ENCODE data around the gene ITGA6.
"Not testable (repeated sequence)": the region's sequence is repeated elsewhere in the genome, so short reads cannot be mapped to it uniquely, and the experiment has no call there.

ITGA6 gene

GRCh38 chr2:172549802-172550201 is 122.4 kb downstream of the ITGA6 start:
- DNase-seq (ENCODE audit: low read depth); H3K4me3 ChIP-seq (ENCODE audit: low read depth, low read length): not testable (repeated sequence)

GRCh38 chr2:172550419-172550818 is 123.0 kb downstream of the ITGA6 start:
- DNase-seq (ENCODE audit: low read depth) = no peak
- no peak overlapping the region for H3K4me3 ChIP-seq (ENCODE audit: low read depth, low read length)

DNA sequence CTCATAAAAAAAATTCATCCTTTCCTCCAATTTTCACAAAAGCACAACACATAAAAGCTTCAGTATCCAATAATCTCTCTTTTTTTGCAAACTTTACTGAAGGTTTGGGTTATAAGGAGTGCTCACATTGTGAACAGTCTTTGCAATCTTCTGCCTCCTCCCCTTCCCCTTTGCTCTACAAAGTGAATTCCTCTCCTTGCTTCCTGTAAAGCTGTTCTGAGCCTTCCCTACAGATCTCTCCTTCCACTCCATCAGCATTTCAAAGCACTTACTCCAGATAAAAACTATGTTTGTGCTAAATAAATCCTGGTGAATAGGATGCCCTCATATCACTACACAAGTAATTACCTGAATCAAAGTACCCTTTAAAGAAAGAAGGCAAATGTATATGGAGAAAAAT is 123.9 kb downstream of the ITGA6 start:
- H3K4me3 ChIP-seq (ENCODE audit: low read depth, low read length) = no peak overlapping the region
- no peak for DNase-seq (ENCODE audit: low read depth)

DNA sequence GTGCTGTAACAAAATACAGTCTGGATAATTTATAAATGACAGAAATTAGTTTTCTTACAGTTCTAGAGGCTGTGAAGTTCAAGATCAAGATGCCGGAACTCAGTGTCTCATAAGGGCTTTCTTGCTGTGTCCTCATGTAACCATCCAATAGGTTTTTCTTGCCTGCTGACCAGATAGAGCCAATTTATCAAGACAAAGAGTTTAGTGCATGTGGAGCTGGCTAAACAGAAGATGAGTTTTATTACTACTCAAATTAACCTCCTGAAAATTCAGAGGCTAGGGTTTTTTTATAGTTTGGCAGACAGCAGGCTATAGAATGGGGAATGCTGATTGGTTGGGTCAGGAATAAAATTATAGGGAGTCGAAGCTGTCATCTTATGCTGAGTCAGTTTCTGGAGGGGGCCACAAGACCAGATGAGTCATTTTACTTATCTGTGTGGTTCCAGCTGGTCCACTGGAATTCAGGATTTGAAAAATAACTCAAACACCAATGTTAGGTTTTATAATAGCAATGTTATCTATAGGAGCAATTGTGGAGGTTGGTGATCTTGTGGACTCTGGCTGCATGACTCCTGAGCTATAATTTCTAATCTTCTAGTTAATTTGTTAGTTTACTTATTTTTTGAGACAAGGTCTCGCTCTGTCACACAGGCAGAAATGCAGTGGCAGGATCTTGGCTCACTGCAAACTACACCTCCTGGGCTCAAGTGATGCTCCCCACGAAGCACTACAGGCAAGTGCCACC is 125.3 kb downstream of the ITGA6 start:
- no peak overlapping the region for H3K4me3 ChIP-seq (ENCODE audit: low read depth, low read length)
- DNase-seq (ENCODE audit: low read depth) = peak; percentile 70

DNA sequence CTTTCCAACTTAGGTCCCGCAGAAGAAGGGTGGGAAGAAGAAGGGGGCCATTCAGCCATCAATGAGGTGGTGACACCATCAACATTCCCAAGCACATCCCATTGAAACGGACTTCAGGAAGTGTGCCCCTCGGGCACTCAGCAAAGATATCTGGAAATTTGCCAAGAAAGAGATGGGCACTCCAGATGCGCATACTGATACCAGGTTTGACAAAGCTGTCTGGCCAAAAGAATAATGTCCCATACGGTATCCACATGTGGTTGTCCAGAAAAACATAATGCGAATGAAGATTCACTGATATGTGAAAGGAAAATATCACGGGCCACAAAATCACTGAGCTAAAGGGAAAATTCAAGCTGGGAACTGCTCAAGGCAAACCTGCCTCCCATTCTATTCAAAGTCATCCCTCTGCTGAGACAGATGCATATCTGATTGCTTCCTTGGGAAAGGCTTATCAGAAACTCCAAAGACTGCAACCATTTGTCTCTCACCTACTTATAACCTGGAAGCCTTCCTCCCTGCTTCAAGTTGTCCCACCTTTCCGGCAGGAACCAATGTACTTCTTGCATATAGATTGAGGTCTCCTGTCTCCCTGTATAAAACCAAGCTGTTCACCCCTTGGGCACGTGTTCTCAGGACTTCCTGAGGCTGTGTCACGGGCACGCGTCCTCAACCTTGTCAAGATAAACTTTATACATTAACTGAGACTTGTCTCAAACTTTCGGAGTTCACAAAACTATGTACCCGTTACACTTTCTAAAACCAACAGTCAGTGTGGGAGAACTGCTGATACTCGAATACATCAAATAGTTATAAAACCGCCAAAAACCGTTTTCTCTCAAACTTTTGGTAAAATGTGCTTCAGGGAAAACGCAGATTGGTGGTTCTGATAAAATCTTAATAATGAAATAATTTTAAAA is 127.2 kb downstream of the ITGA6 start:
- H3K4me3 ChIP-seq (ENCODE audit: low read depth, low read length) = peak overlapping the region; percentile 77
- DNase-seq (ENCODE audit: low read depth) = no peak

- peak overlapping the region; percentile 77 for H3K4me3 ChIP-seq (ENCODE audit: low read depth, low read length)
- DNase-seq (ENCODE audit: low read depth) = no peak
These were observed 127.8 kb downstream of the ITGA6 start for GRCh38 chr2:172555272-172555521.
